HEK293T (cell line): ENCODE measurements around the gene ARL4D.
"Not testable (repeated sequence)": the region's sequence is repeated elsewhere in the genome, so short reads cannot be mapped to it uniquely, and the experiment has no call there.

ENCODE experiments used
- CTCF ChIA-PET: fragments of 350-600 bp; formaldehyde crosslinking; extraction: SDS; loops from one replicate; lab custom pipeline; 2021; ENCODE audit warnings: antibody characterized with exemption, inconsistent platforms; lab: Yijun Ruan, JAX
- POLR2A ChIA-PET: fragments of 350-600 bp; formaldehyde crosslinking; extraction: SDS; loops from one replicate; lab custom pipeline; 2020; ENCODE audit warnings: antibody characterized with exemption, inconsistent platforms; lab: Yijun Ruan, JAX
- DNase-seq: peaks from one replicate; pipeline ENCODE4 v3.0.0; 2012; ENCODE audit warnings: mixed read lengths; ENCODE audit errors: extremely low spot score
- ARNT ChIP-seq: fragments of 450-650 bp; IDR thresholded peaks from 2 replicates; pipeline ENCODE4 v1.6.1; 2017; ENCODE audit warnings: mild to moderate bottlenecking
- BHLHE40 ChIP-seq: fragments of 450-650 bp; IDR thresholded peaks from 2 replicates; pipeline ENCODE4 v1.6.1; 2016; ENCODE audit warnings: mild to moderate bottlenecking, moderate library complexity, borderline replicate concordance
- CTBP1 ChIP-seq: fragments of 450-650 bp; IDR thresholded peaks from 2 replicates; pipeline ENCODE4 v1.6.1; 2016; ENCODE audit warnings: borderline replicate concordance
- ELF4 ChIP-seq: fragments of 450-650 bp; IDR thresholded peaks from 2 replicates; pipeline ENCODE4 v1.6.1; 2017; ENCODE audit warnings: antibody characterized with exemption
- FOXA1 ChIP-seq: fragments of 450-650 bp; IDR thresholded peaks from 2 replicates; pipeline ENCODE4 v1.6.1; 2016; ENCODE audit warnings: mild to moderate bottlenecking
- FOXK2 ChIP-seq: fragments of 450-650 bp; IDR thresholded peaks from 2 replicates; pipeline ENCODE4 v1.6.1; 2016; ENCODE audit warnings: mild to moderate bottlenecking
- FOXM1 ChIP-seq: fragments of 450-650 bp; IDR thresholded peaks from 2 replicates; pipeline ENCODE4 v1.6.1; 2017; ENCODE audit warnings: mild to moderate bottlenecking, borderline replicate concordance
- HDGF ChIP-seq: fragments of 450-650 bp; IDR thresholded peaks from 2 replicates; pipeline ENCODE4 v1.6.1; 2017; ENCODE audit warnings: antibody characterized with exemption, borderline replicate concordance
- L3MBTL2 ChIP-seq: fragments of 450-650 bp; conservative IDR thresholded peaks from 2 replicates; pipeline ENCODE4 v1.6.1; 2016; ENCODE audit warnings: mild to moderate bottlenecking
- LEF1 ChIP-seq: fragments of 450-650 bp; IDR thresholded peaks from 2 replicates; pipeline ENCODE4 v1.6.1; 2017; ENCODE audit warnings: mild to moderate bottlenecking, borderline replicate concordance
- NFRKB ChIP-seq: fragments of 450-650 bp; IDR thresholded peaks from 2 replicates; pipeline ENCODE4 v1.6.1; 2016; ENCODE audit warnings: mild to moderate bottlenecking, moderate library complexity
- PKNOX1 ChIP-seq: fragments of 450-650 bp; IDR thresholded peaks from 2 replicates; pipeline ENCODE4 v1.6.1; 2016
- SP1 ChIP-seq: fragments of 450-650 bp; IDR thresholded peaks from 2 replicates; pipeline ENCODE4 v1.6.1; 2017
- TARDBP ChIP-seq: fragments of 450-650 bp; IDR thresholded peaks from 2 replicates; pipeline ENCODE4 v1.6.1; 2016
- ZNF384 ChIP-seq: fragments of 450-650 bp; IDR thresholded peaks from 2 replicates; pipeline ENCODE4 v1.6.1; 2016

ARL4D gene

GRCh38 chr17:43385046-43385831 lies 13.6 kb upstream of the ARL4D start:
- no peak for DNase-seq
- ChIA-PET POLR2A (interaction anchor here (1.2 to 5.9 kb wide), 3 partner anchors 8 to 99 kb away, joined by 3 to 244 read pairs (median 6); partner anchors contain the start of gene DHX8), CTCF (interaction anchor here (1.3 kb wide), 1 partner anchor 99 kb away, joined by 3 read pairs; the partner anchor contains the start of gene DHX8)
- TF ChIP-seq ELF4 = no peak
- no peak for TF ChIP-seq TARDBP
- no peak for TF ChIP-seq ARNT
- TF ChIP-seq PKNOX1 = no peak

GRCh38 chr17:43388359-43389045 lies 10.3 kb upstream of the ARL4D start:
- POLR2A ChIA-PET = interaction anchor here (0.6 to 5.9 kb wide), 22 partner anchors 9 to 390 kb away, joined by 3 to 244 read pairs (median 4); partner anchors contain the start of genes ARL4D, DHX8, NBR1 and RPL27
- CTCF ChIA-PET = interaction anchor here (0.9 to 1.6 kb wide), 5 partner anchors 9 to 99 kb away, joined by 3 to 20 read pairs (median 4); partner anchors contain the start of gene DHX8
- TF ChIP-seq ELF4 (peak; percentile 80), FOXK2 (no peak)
- peak; percentile 82 for DNase-seq

GRCh38 chr17:43389046-43389947 lies 9.5 kb upstream of the ARL4D start:
- ChIA-PET CTCF (interaction anchor here (1.0 to 1.6 kb wide), 3 partner anchors 8 to 95 kb away, joined by 4 to 20 read pairs (median 11); partner anchors contain the start of gene DHX8), POLR2A (interaction anchor here (0.9 to 12.4 kb wide), 16 partner anchors 10 to 391 kb away, joined by 3 to 244 read pairs (median 6); partner anchors contain the start of genes ARL4D, DHX8, NBR1 and RPL27)
- DNase-seq = peak; percentile 68
- TF ChIP-seq SP1 (no peak), BHLHE40 (no peak), FOXK2 (no peak), PKNOX1 (peak; percentile 61; the same call in 1 of the 2 replicates), L3MBTL2 (peak; percentile 55; the same call in 1 of the 2 replicates), FOXM1 (no peak)

GRCh38 chr17:43392397-43392796 lies 6.4 kb upstream of the ARL4D start:
- no peak for DNase-seq
- TF ChIP-seq BHLHE40 (no peak), TARDBP (no peak), ARNT (no peak), CTBP1 (no peak), PKNOX1 (no peak), NFRKB (no peak), ELF4 (no peak), ZNF384 (no peak), LEF1 (no peak), L3MBTL2 (no peak), FOXM1 (no peak), HDGF (no peak), FOXK2 (no peak), FOXA1 (no peak)
- POLR2A ChIA-PET = interaction anchor here (0.8 to 12.4 kb wide), 5 partner anchors 23 to 93 kb away, joined by 3 to 232 read pairs (median 5); partner anchors contain the start of gene DHX8
- CTCF ChIA-PET = interaction anchor here (5.8 kb wide), 1 partner anchor 91 kb away, joined by 103 read pairs; the partner anchor contains the start of gene DHX8

GRCh38 chr17:43393944-43394482 lies 4.8 kb upstream of the ARL4D start:
- DNase-seq = peak; percentile 79
- TF ChIP-seq FOXM1 (peak; percentile 21; the same call in 1 of the 2 replicates), ELF4 (no peak), SP1 (no peak)
- CTCF ChIA-PET = interaction anchor here (0.6 to 5.8 kb wide), 12 partner anchors 9 to 280 kb away, joined by 3 to 103 read pairs (median 4); partner anchors contain the start of gene DHX8
- POLR2A ChIA-PET = interaction anchor here (0.7 to 12.4 kb wide), 7 partner anchors 9 to 224 kb away, joined by 3 to 232 read pairs (median 5); partner anchors contain the start of gene DHX8

- ChIA-PET CTCF (interaction anchor here (0.6 to 5.8 kb wide), 11 partner anchors 9 to 279 kb away, joined by 3 to 103 read pairs (median 4); partner anchors contain the start of gene DHX8), POLR2A (interaction anchor here (1.0 to 12.4 kb wide), 4 partner anchors 26 to 88 kb away, joined by 4 to 232 read pairs (median 40); partner anchors contain the start of gene DHX8)
- DNase-seq = not testable (repeated sequence)
Observed at GRCh38 chr17:43394696-43395095, 4.1 kb upstream of the ARL4D start.
